Peyer's patch (tissue), 4 donors: ENCODE results near the gene HDAC9. TPM values are rescaled to one million over a fixed set of nuclear protein-coding genes. Genes with fewer than 3 reads are reported as not detected.
A peak's percentile ranks its signal among the peaks of the same experiment; 100 is the strongest.

Experiments
- DNase-seq, 3 donors: peaks; one replicate each; pipeline ENCODE4 v3.0.0-alpha.2; 2017 to 2019
- H3K27ac ChIP-seq, 4 donors: fragments of 200-600 bp; sonication (generic); one replicate each; pipeline ENCODE4 v1.5.1; 2016 to 2019
- H3K27me3 ChIP-seq, 2 donors: fragments of 200-600 bp; sonication (generic); one replicate each; pipeline ENCODE4 v1.5.1; 2019
- H3K36me3 ChIP-seq, 3 donors: fragments of 200-600 bp; sonication (generic); one replicate each; pipeline ENCODE4 v1.5.1; 2016 to 2019
- H3K4me1 ChIP-seq, 4 donors: fragments of 200-600 bp; sonication (generic); one replicate each; pipeline ENCODE4 v1.5.1; 2016 to 2019
- H3K4me3 ChIP-seq, 4 donors: fragments of 200-600 bp; sonication (generic); 1 replicate in 3 of 4; 2 replicates in 1 of 4; pipeline ENCODE4 v1.5.1; 2016 to 2019; ENCODE audit warnings: mild to moderate bottlenecking in 1 of 4
- H3K9me3 ChIP-seq, 4 donors: fragments of 200-600 bp; sonication (generic); one replicate each; pipeline ENCODE4 v1.5.1; 2016 to 2019; ENCODE audit warnings: mild to moderate bottlenecking in 1 of 4
- CTCF ChIP-seq, 6 experiments: fragments of 450-650 bp in 4 of 6; fragments of 200-600 bp in 2 of 6; sonication (generic) in 1 of 6; IDR thresholded peaks; one replicate each; pipeline ENCODE4 v1.5.1; 2017 to 2019; ENCODE audit warnings: antibody characterized with exemption in 6 of 6, mild to moderate bottlenecking in 3 of 6, moderate library complexity in 1 of 6
- POLR2A ChIP-seq, 2 donors: fragments of 450-650 bp; IDR thresholded peaks; one replicate each; pipeline ENCODE4 v1.5.1; 2017; ENCODE audit warnings: antibody characterized with exemption in 2 of 2, mild to moderate bottlenecking in 2 of 2, moderate library complexity in 2 of 2
- total RNA-seq, 4 donors: library from RNA; depleted of rRNA; stranded (reverse); fragments of >200 nt; gene quantifications; one replicate each; pipeline ENCODE4 v1.1.0, GENCODE V29; 2016

HDAC9 gene
- total RNA-seq, 4 donors from 2014 or later = 0.88 to 75.9 (median 4.4) TPM

- H3K4me3 ChIP-seq = no peak overlapping the region
- no peak overlapping the region for H3K27ac ChIP-seq
- H3K9me3 ChIP-seq = no peaks in the 10 kb centered on the region
- no peaks in the 10 kb centered on the region for H3K27me3 ChIP-seq
- no peaks in the 10 kb centered on the region for H3K36me3 ChIP-seq
- TF ChIP-seq CTCF (IDR thresholded peaks at IDR 0.05) (no peak), POLR2A (IDR thresholded peaks at IDR 0.05) (no peak)
- DNase-seq = no peak
- H3K4me1 ChIP-seq = no peaks in the 10 kb centered on the region
Observed at GRCh38 chr7:18550574-18550973, 55.0 kb downstream of the HDAC9 start.

GRCh38 chr7:18552316-18552916 is 56.9 kb downstream of the HDAC9 start:
- no peak overlapping the region for H3K4me3 ChIP-seq
- no peak for DNase-seq
- no peaks in the 10 kb centered on the region for H3K9me3 ChIP-seq
- H3K4me1 ChIP-seq = no peaks in the 10 kb centered on the region
- H3K36me3 ChIP-seq = no peaks in the 10 kb centered on the region
- TF ChIP-seq POLR2A (IDR thresholded peaks at IDR 0.05) = no peak
- TF ChIP-seq CTCF (IDR thresholded peaks at IDR 0.05) = no peak
- H3K27me3 ChIP-seq = no peaks in the 10 kb centered on the region
- peak overlapping the region in 1 of 4 donors; percentile 11 for H3K27ac ChIP-seq

GRCh38 chr7:18552943-18553604 is 57.5 kb downstream of the HDAC9 start:
- no peaks in the 10 kb centered on the region for H3K27me3 ChIP-seq
- H3K4me3 ChIP-seq = no peak overlapping the region
- DNase-seq = no peak
- no peaks in the 10 kb centered on the region for H3K4me1 ChIP-seq
- H3K36me3 ChIP-seq = no peaks in the 10 kb centered on the region
- TF ChIP-seq POLR2A (IDR thresholded peaks at IDR 0.05) = no peak
- no peak for TF ChIP-seq CTCF (IDR thresholded peaks at IDR 0.05)
- no peaks in the 10 kb centered on the region for H3K9me3 ChIP-seq
- H3K27ac ChIP-seq = peak overlapping the region in 1 of 4 donors; percentile 11

- H3K36me3 ChIP-seq = no peaks in the 10 kb centered on the region
- no peak for DNase-seq
- H3K27me3 ChIP-seq = no peaks in the 10 kb centered on the region
- no peak for TF ChIP-seq POLR2A (IDR thresholded peaks at IDR 0.05)
- TF ChIP-seq CTCF (IDR thresholded peaks at IDR 0.05) = no peak
- no peaks in the 10 kb centered on the region for H3K9me3 ChIP-seq
- H3K4me1 ChIP-seq = no peaks in the 10 kb centered on the region
- no peak overlapping the region for H3K27ac ChIP-seq
- no peak overlapping the region for H3K4me3 ChIP-seq
Observed at GRCh38 chr7:18553605-18554003, 58.1 kb downstream of the HDAC9 start.

GRCh38 chr7:18555120-18555519 is 59.6 kb downstream of the HDAC9 start:
- no peaks in the 10 kb centered on the region for H3K9me3 ChIP-seq
- H3K4me3 ChIP-seq = no peak overlapping the region
- H3K27ac ChIP-seq = no peak overlapping the region
- no peaks in the 10 kb centered on the region for H3K36me3 ChIP-seq
- no peak for DNase-seq
- no peaks in the 10 kb centered on the region for H3K4me1 ChIP-seq
- H3K27me3 ChIP-seq = no peaks in the 10 kb centered on the region
- TF ChIP-seq POLR2A (IDR thresholded peaks at IDR 0.05) (no peak), CTCF (IDR thresholded peaks at IDR 0.05) (no peak)
